Left forelimb (tissue), 1 donor: ENCODE results near the gene PLPPR2.
"Not testable (repeated sequence)": the region's sequence is repeated elsewhere in the genome, so short reads cannot be mapped to it uniquely, and the experiment has no call there.

Experiments used
- DNase-seq: peaks from one replicate; pipeline ENCODE4 v3.0.0-alpha.2; 2018; ENCODE audit warnings: low spot score

Gene PLPPR2

GRCh38 chr19:11373885-11374432 is 18.7 kb downstream of the PLPPR2 start:
- DNase-seq, result no peak

- DNase-seq, result peak; percentile 98
These were observed 19.4 kb downstream of the PLPPR2 start, which contains the start of gene SWSAP1 for GRCh38 chr19:11374433-11375142. Gene SWSAP1 (plus strand): TSS chr19:11374666. CDS start chr19:11374681, 15 bp downstream.

- DNase-seq, result peak; percentile 67
These were observed 20.1 kb downstream of the PLPPR2 start for GRCh38 chr19:11375143-11375948.

GRCh38 chr19:11377237-11377636 is 22.0 kb downstream of the PLPPR2 start:
- no peak for DNase-seq

- DNase-seq, result no peak
These were observed 22.5 kb downstream of the PLPPR2 start for GRCh38 chr19:11377756-11378155.

- DNase-seq, result peak; percentile 70
These were observed 23.3 kb downstream of the PLPPR2 start for GRCh38 chr19:11378319-11379189.

GRCh38 chr19:11379269-11379845 is 24.1 kb downstream of the PLPPR2 start:
- DNase-seq, result not testable (repeated sequence)

- no peak for DNase-seq
These were observed 24.7 kb downstream of the PLPPR2 start for GRCh38 chr19:11379857-11380350.

GRCh38 chr19:11380653-11381537 is 25.7 kb downstream of the PLPPR2 start:
- peak; percentile 95 for DNase-seq

GRCh38 chr19:11382898-11383705 is 27.9 kb downstream of the PLPPR2 start:
- DNase-seq, result no peak

GRCh38 chr19:11383706-11384048 is 28.4 kb downstream of the PLPPR2 start:
- DNase-seq, result no peak

- DNase-seq, result no peak
These were observed 29.5 kb downstream of the PLPPR2 start for GRCh38 chr19:11384778-11385129.

GRCh38 chr19:11387162-11388034 is 32.2 kb downstream of the PLPPR2 start:
- no peak for DNase-seq

- DNase-seq, result no peak
These were observed 35.1 kb downstream of the PLPPR2 start for GRCh38 chr19:11390359-11390758.

GRCh38 chr19:11390933-11391680 is 35.9 kb downstream of the PLPPR2 start:
- DNase-seq, result no peak

- DNase-seq, result no peak
These were observed 41.9 kb downstream of the PLPPR2 start for GRCh38 chr19:11397089-11397610.

GRCh38 chr19:11399667-11400066 is 44.4 kb downstream of the PLPPR2 start:
- no peak for DNase-seq

- DNase-seq, result no peak
These were observed 45.6 kb downstream of the PLPPR2 start for GRCh38 chr19:11400798-11401197.
